ENCODE results near the gene TTC36. TPM values are rescaled to one million over a fixed set of nuclear protein-coding genes. Genes with fewer than 3 reads are reported as not detected.

The TTC36 gene
- total RNA-seq (ENCODE audit: low replicate concordance) = 0.83 TPM in 1 of 2 replicates, not detected in the other

GRCh38 chr11:118527109-118527508 lies at the start of gene TTC36:
TSS of gene TTC36 (plus strand) at chr11:118527474. CDS start at chr11:118527495, 21 bp downstream.

GRCh38 chr11:118530683-118531596 lies 3.7 kb downstream of the TTC36 start, which contains the start of gene TMEM25:
TSS of gene TMEM25 (plus strand) at chr11:118531192. CDS start at chr11:118531802, 610 bp downstream.

GRCh38 chr11:118572061-118572980 lies 45.0 kb downstream of the TTC36 start, which contains the start of gene ARCN1:
TSS of gene ARCN1 (plus strand) at chr11:118572409. CDS start at chr11:118572548, 139 bp downstream.

Other genes starting within 250 kb of the TTC36 start
- gene CD3E, start 222.7 kb upstream of the TTC36 start, total RNA-seq (ENCODE audit: low replicate concordance) = not detected in 2 replicates
- gene CD3D, start 184.8 kb upstream of the TTC36 start, total RNA-seq (ENCODE audit: low replicate concordance) = not detected in 2 replicates
- not detected in 2 replicates for gene CD3G, start 183.1 kb upstream of the TTC36 start, total RNA-seq (ENCODE audit: low replicate concordance)
- gene UBE4A, start 167.9 kb upstream of the TTC36 start, total RNA-seq (ENCODE audit: low replicate concordance) = 13.3 and 26.5 TPM in 2 replicates
- gene ATP5MG, start 125.9 kb upstream of the TTC36 start, total RNA-seq (ENCODE audit: low replicate concordance) = 126 and 165 TPM in 2 replicates
- 12.3 and 14.9 TPM in 2 replicates for gene KMT2A, start 91.0 kb upstream of the TTC36 start, total RNA-seq (ENCODE audit: low replicate concordance)
- gene TMEM25, start 3.7 kb downstream of the TTC36 start, total RNA-seq (ENCODE audit: low replicate concordance) = 6.7 and 15.2 TPM in 2 replicates
- 21.2 and 21.6 TPM in 2 replicates for gene IFT46, start 38.5 kb downstream of the TTC36 start, total RNA-seq (ENCODE audit: low replicate concordance)
- gene ARCN1, start 44.9 kb downstream of the TTC36 start, total RNA-seq (ENCODE audit: low replicate concordance) = 135 and 146 TPM in 2 replicates
- gene PHLDB1, start 80.1 kb downstream of the TTC36 start, total RNA-seq (ENCODE audit: low replicate concordance) = 41.5 and 114 TPM in 2 replicates
- gene TREH, start 152.2 kb downstream of the TTC36 start, total RNA-seq (ENCODE audit: low replicate concordance) = 0.08 and 0.12 TPM in 2 replicates